HepG2 (cell line): Measurements from ENCODE around the gene SLC25A38. TPM values are rescaled to one million over a fixed set of nuclear protein-coding genes. Genes with fewer than 3 reads are reported as not detected.

Experiments used
- polyA plus RNA-seq, 8 experiments: library from polyadenylated mRNA; depleted of rRNA in 3 of 8; stranded (reverse) in 7 of 8; unstranded in 1 of 8; fragments of >200 nt; fragmentation: Illumina TruSeq in 4 of 8; extraction: Trizol in 4 of 8; gene quantifications; 2 replicates each; pipeline versions ENCODE4 v1.2.1 to v1.2.3, GENCODE V29; 2011 to 2016; ENCODE audit warnings: low read depth in 4 of 8, missing spikeins in 1 of 8, mixed read lengths in 1 of 8; ENCODE audit not compliant: insufficient read depth in 1 of 8
- total RNA-seq, 5 experiments: library from RNA; depleted of rRNA; stranded (reverse); fragments of >200 nt; fragmentation: Illumina TruSeq; extraction: Trizol; gene quantifications; 2 replicates each; pipeline ENCODE4 v1.2.3, GENCODE V29; 2016; ENCODE audit warnings: low read depth in 1 of 5
- TF ChIP-seq, protein P1 (sequence below): sonication (generic); formaldehyde crosslinking; IDR thresholded peaks from 2 replicates; pipeline ENCODE4 v1.5.1; 2020; ENCODE audit warnings: missing genetic modification reagents, mild to moderate bottlenecking, borderline replicate concordance
- TF ChIP-seq, protein P2 (sequence below): IDR thresholded peaks from 2 replicates; pipeline ENCODE4 v1.6.1; 2016; ENCODE audit warnings: low read depth, missing genetic modification reagents, missing compliant biosample characterization

SLC25A38 gene
- total and polyA plus RNA-seq, 2 of the 13 experiments (the other 11 are each of a cell fraction or from before 2014, with no cell fraction given) = 32.5 to 35.4 TPM

DNA sequence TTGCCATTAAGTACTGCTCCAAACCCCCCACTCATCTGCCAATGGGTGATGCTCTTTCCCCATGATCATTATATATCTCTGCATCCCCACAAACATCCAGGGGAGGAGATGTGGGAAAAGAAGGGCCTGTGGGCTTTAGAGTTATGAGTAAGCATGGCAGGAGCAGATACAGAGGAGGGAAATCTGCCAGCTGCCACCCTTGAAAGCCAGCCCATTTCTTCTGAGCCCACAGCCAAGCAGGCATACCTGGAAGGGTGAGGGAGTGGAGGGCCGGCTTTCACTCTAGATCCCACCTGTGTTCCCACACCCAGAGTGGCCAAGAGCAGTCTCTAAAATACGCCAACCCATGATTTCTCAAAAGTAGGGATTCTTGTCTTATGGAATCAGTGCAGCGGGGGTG lies 1.7 kb upstream of the SLC25A38 start (continued):
- TF ChIP-seq, protein P1, sequence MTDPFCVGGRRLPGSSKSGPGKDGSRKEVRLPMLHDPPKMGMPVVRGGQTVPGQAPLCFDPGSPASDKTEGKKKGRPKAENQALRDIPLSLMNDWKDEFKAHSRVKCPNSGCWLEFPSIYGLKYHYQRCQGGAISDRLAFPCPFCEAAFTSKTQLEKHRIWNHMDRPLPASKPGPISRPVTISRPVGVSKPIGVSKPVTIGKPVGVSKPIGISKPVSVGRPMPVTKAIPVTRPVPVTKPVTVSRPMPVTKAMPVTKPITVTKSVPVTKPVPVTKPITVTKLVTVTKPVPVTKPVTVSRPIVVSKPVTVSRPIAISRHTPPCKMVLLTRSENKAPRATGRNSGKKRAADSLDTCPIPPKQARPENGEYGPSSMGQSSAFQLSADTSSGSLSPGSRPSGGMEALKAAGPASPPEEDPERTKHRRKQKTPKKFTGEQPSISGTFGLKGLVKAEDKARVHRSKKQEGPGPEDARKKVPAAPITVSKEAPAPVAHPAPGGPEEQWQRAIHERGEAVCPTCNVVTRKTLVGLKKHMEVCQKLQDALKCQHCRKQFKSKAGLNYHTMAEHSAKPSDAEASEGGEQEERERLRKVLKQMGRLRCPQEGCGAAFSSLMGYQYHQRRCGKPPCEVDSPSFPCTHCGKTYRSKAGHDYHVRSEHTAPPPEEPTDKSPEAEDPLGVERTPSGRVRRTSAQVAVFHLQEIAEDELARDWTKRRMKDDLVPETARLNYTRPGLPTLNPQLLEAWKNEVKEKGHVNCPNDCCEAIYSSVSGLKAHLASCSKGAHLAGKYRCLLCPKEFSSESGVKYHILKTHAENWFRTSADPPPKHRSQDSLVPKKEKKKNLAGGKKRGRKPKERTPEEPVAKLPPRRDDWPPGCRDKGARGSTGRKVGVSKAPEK (CRISPR knock-in tag) = no peak
- TF ChIP-seq, protein P2, sequence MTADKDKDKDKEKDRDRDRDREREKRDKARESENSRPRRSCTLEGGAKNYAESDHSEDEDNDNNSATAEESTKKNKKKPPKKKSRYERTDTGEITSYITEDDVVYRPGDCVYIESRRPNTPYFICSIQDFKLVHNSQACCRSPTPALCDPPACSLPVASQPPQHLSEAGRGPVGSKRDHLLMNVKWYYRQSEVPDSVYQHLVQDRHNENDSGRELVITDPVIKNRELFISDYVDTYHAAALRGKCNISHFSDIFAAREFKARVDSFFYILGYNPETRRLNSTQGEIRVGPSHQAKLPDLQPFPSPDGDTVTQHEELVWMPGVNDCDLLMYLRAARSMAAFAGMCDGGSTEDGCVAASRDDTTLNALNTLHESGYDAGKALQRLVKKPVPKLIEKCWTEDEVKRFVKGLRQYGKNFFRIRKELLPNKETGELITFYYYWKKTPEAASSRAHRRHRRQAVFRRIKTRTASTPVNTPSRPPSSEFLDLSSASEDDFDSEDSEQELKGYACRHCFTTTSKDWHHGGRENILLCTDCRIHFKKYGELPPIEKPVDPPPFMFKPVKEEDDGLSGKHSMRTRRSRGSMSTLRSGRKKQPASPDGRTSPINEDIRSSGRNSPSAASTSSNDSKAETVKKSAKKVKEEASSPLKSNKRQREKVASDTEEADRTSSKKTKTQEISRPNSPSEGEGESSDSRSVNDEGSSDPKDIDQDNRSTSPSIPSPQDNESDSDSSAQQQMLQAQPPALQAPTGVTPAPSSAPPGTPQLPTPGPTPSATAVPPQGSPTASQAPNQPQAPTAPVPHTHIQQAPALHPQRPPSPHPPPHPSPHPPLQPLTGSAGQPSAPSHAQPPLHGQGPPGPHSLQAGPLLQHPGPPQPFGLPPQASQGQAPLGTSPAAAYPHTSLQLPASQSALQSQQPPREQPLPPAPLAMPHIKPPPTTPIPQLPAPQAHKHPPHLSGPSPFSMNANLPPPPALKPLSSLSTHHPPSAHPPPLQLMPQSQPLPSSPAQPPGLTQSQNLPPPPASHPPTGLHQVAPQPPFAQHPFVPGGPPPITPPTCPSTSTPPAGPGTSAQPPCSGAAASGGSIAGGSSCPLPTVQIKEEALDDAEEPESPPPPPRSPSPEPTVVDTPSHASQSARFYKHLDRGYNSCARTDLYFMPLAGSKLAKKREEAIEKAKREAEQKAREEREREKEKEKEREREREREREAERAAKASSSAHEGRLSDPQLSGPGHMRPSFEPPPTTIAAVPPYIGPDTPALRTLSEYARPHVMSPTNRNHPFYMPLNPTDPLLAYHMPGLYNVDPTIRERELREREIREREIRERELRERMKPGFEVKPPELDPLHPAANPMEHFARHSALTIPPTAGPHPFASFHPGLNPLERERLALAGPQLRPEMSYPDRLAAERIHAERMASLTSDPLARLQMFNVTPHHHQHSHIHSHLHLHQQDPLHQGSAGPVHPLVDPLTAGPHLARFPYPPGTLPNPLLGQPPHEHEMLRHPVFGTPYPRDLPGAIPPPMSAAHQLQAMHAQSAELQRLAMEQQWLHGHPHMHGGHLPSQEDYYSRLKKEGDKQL (CRISPR knock-in tag) = no peak
